Mesendoderm (in vitro differentiated cells): ENCODE data around the gene COL18A1.
A peak's percentile ranks its signal among the peaks of the same experiment; 100 is the strongest.

Experiments
- DNase-seq: peaks from one replicate; pipeline ENCODE4 v3.0.0; 2013
- H2AK5ac ChIP-seq: 2 replicates; pipeline ENCODE4 v1.6.1; 2013; ENCODE audit warnings: low read length, inconsistent platforms
- H2BK120ac ChIP-seq: 2 replicates; pipeline ENCODE4 v1.6.1; 2013; ENCODE audit warnings: low read depth, mild to moderate bottlenecking, low read length, moderate library complexity, mixed read lengths
- H2BK15ac ChIP-seq: replicated peaks from 2 replicates; pipeline ENCODE4 v1.6.1; 2013; ENCODE audit warnings: low read depth, mild to moderate bottlenecking, moderate library complexity
- H2BK5ac ChIP-seq: 2 replicates; pipeline ENCODE4 v1.6.1; 2013; ENCODE audit warnings: low read length, inconsistent platforms
- H3K18ac ChIP-seq: 2 replicates; pipeline ENCODE4 v1.6.1; 2013; ENCODE audit warnings: mild to moderate bottlenecking, low read length, mixed read lengths
- H3K23ac ChIP-seq: one replicate; pipeline ENCODE4 v1.6.1; 2013; ENCODE audit warnings: low read length
- H3K27ac ChIP-seq: 2 replicates; pipeline ENCODE4 v1.5.1; 2013; ENCODE audit warnings: low read depth, mild to moderate bottlenecking, inconsistent platforms, low read length, moderate library complexity
- H3K27me3 ChIP-seq: 2 replicates; pipeline ENCODE4 v1.6.1; 2013; ENCODE audit warnings: low read length, control low read depth, mild to moderate bottlenecking, inconsistent platforms; ENCODE audit not compliant: insufficient read depth, poor library complexity
- H3K36me3 ChIP-seq: 2 replicates; pipeline ENCODE4 v1.6.1; 2013; ENCODE audit warnings: low read length, inconsistent platforms; ENCODE audit not compliant: control insufficient read depth, insufficient read depth
- H3K4ac ChIP-seq: one replicate; pipeline ENCODE4 v1.6.1; 2013; ENCODE audit warnings: low read depth, mild to moderate bottlenecking, low read length, moderate library complexity
- H3K4me1 ChIP-seq: 2 replicates; pipeline ENCODE4 v1.6.1; 2013; ENCODE audit warnings: low read depth, low read length, inconsistent platforms; ENCODE audit not compliant: control insufficient read depth
- H3K4me2 ChIP-seq: 2 replicates; pipeline ENCODE4 v1.6.1; 2013; ENCODE audit warnings: low read length
- H3K4me3 ChIP-seq: 2 replicates; pipeline ENCODE4 v1.5.1; 2013; ENCODE audit warnings: mild to moderate bottlenecking, low read length
- H3K56ac ChIP-seq: one replicate; pipeline ENCODE4 v1.6.1; 2013; ENCODE audit warnings: low read length
- H3K79me1 ChIP-seq: 2 replicates; pipeline ENCODE4 v1.6.1; 2013; ENCODE audit warnings: low read length, inconsistent platforms
- H3K79me2 ChIP-seq: 2 replicates; pipeline ENCODE4 v1.6.1; 2013; ENCODE audit warnings: mild to moderate bottlenecking, low read length; ENCODE audit not compliant: control insufficient read depth, insufficient read depth
- H3K9ac ChIP-seq: 2 replicates; pipeline ENCODE4 v1.6.1; 2013; ENCODE audit warnings: low read length, inconsistent platforms
- H4K5ac ChIP-seq: one replicate; pipeline ENCODE4 v1.6.1; 2013; ENCODE audit warnings: low read length
- H4K8ac ChIP-seq: one replicate; pipeline ENCODE4 v1.6.1; 2013; ENCODE audit warnings: low read depth, mild to moderate bottlenecking, control low read depth, low read length, moderate library complexity
- WGBS: extraction: QIAGEN DNeasy Blood & Tissue Kit; methylation state at CpG from one replicate; pipeline ENCODE4 v1.1.7; 2013; ENCODE audit warnings: low lambda C conversion rate, missing lambda C conversion rate; ENCODE audit not compliant: insufficient coverage; ENCODE audit errors: extremely low coverage; 5-methylcytosine and 5-hydroxymethylcytosine counted together

The COL18A1 gene

GRCh38 chr21:45421071-45421845 is 16.3 kb downstream of the COL18A1 start:
- Histone ChIP-seq H3K4ac (no peak overlapping the region), H3K27me3 (no peaks in the 10 kb centered on the region), H3K4me3 (no peak overlapping the region), H2BK120ac (no peak overlapping the region), H3K79me1 (peaks cover 18% of the 10 kb centered on the region), H4K8ac (no peak overlapping the region), H4K5ac (no peak overlapping the region), H3K27ac (no peak overlapping the region), H3K18ac (no peak overlapping the region), H3K79me2 (peaks cover 89% of the 10 kb centered on the region), H2BK15ac (no peak overlapping the region), H3K23ac (no peak overlapping the region), H2AK5ac (no peak overlapping the region), H3K4me2 (no peak overlapping the region), H3K36me3 (peaks cover 3% of the 10 kb centered on the region), H3K56ac (no peak overlapping the region), H3K9ac (no peak overlapping the region), H2BK5ac (no peak overlapping the region), H3K4me1 (no peaks in the 10 kb centered on the region)
- WGBS: no CpG with 5 or more reads among the region's 25 CpGs
- DNase-seq: no peak

DNA sequence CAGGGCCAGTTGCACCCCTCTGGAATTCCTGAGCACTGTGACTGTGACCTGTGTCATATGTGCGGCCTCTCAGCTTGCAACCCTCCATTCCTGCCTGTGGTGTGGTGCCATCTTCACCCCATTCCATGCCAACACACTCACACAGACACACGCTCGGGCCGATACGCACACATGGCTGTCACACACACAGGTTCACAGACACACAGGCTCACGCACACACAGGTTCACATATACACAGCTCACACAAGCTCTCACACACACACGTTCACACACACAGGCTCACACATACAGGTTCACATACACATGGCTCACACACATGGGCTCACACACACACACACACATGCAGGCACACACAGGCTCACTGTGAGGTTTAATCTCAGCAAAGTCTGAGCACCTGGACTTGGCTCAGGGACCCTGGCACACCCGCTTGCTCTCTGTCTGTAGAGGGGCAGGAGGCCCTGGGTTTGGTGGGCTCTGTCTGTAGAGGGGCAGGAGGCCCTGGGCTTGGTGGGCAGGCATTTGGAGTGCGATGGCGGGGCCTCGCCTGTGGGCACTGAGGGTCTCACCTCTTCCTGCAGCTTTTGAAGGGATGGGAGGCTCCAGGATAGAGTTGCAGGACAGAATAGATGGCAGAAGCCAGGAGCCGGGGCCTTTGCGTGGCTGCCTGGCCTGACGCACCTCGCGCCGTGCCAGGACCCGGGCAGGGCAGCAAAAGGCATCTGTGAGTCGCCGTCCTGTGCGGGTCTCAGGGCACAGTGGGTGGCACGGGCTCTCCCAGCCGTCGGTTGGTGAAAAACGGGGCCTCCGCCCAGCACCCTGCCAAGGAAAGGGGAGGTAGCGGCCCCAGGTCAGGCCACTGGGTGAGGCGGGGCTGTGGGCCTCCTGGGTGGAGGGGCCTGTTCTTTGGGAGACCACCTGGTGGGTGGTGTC is 17.1 kb downstream of the COL18A1 start:
- H3K18ac ChIP-seq: no peak overlapping the region
- H2AK5ac ChIP-seq: no peak overlapping the region
- WGBS: no CpG with 5 or more reads among the region's 28 CpGs
- no peak overlapping the region for H4K5ac ChIP-seq
- H3K27me3 ChIP-seq: no peaks in the 10 kb centered on the region
- H3K4me3 ChIP-seq: no peak overlapping the region
- no peak overlapping the region for H3K23ac ChIP-seq
- H4K8ac ChIP-seq: no peak overlapping the region
- no peak overlapping the region for H2BK15ac ChIP-seq
- no peak overlapping the region for H3K4ac ChIP-seq
- no peaks in the 10 kb centered on the region for H3K4me1 ChIP-seq
- H3K27ac ChIP-seq: no peak overlapping the region
- peaks cover 87% of the 10 kb centered on the region for H3K79me2 ChIP-seq
- no peak for DNase-seq
- peaks cover 3% of the 10 kb centered on the region for H3K36me3 ChIP-seq
- peak overlapping the region; percentile 44 for H3K56ac ChIP-seq
- H2BK120ac ChIP-seq: no peak overlapping the region
- no peak overlapping the region for H3K4me2 ChIP-seq
- H2BK5ac ChIP-seq: no peak overlapping the region
- no peak overlapping the region for H3K9ac ChIP-seq
- H3K79me1 ChIP-seq: peaks cover 18% of the 10 kb centered on the region

- no CpG with 5 or more reads among the region's 23 CpGs for WGBS
- no peak overlapping the region for H2BK15ac ChIP-seq
- H3K4me1 ChIP-seq: no peaks in the 10 kb centered on the region
- H4K5ac ChIP-seq: no peak overlapping the region
- H3K18ac ChIP-seq: no peak overlapping the region
- H3K36me3 ChIP-seq: peaks cover 3% of the 10 kb centered on the region
- peaks cover 85% of the 10 kb centered on the region for H3K79me2 ChIP-seq
- no peak overlapping the region for H4K8ac ChIP-seq
- no peak overlapping the region for H3K4me2 ChIP-seq
- H2AK5ac ChIP-seq: no peak overlapping the region
- no peaks in the 10 kb centered on the region for H3K27me3 ChIP-seq
- H3K9ac ChIP-seq: no peak overlapping the region
- no peak overlapping the region for H3K4ac ChIP-seq
- H3K56ac ChIP-seq: no peak overlapping the region
- H3K4me3 ChIP-seq: no peak overlapping the region
- no peak overlapping the region for H2BK120ac ChIP-seq
- H3K27ac ChIP-seq: no peak overlapping the region
- peak overlapping the region; percentile 66 for H3K23ac ChIP-seq
- H3K79me1 ChIP-seq: peaks cover 21% of the 10 kb centered on the region
- H2BK5ac ChIP-seq: no peak overlapping the region
- DNase-seq: no peak
Measured at GRCh38 chr21:45423201-45423955, 18.4 kb downstream of the COL18A1 start.

- no peak overlapping the region for H3K18ac ChIP-seq
- H2BK120ac ChIP-seq: no peak overlapping the region
- H3K79me2 ChIP-seq: peaks cover 83% of the 10 kb centered on the region
- H3K27ac ChIP-seq: no peak overlapping the region
- H3K4me1 ChIP-seq: no peaks in the 10 kb centered on the region
- H2AK5ac ChIP-seq: no peak overlapping the region
- H3K4me3 ChIP-seq: no peak overlapping the region
- H2BK5ac ChIP-seq: no peak overlapping the region
- no peak overlapping the region for H3K56ac ChIP-seq
- H4K8ac ChIP-seq: no peak overlapping the region
- H3K36me3 ChIP-seq: peaks cover 4% of the 10 kb centered on the region
- H3K9ac ChIP-seq: no peak overlapping the region
- no peak overlapping the region for H3K4me2 ChIP-seq
- no peak overlapping the region for H4K5ac ChIP-seq
- DNase-seq: no peak
- no CpG with 5 or more reads among the region's 32 CpGs for WGBS
- H3K79me1 ChIP-seq: peaks cover 22% of the 10 kb centered on the region
- H2BK15ac ChIP-seq: no peak overlapping the region
- H3K4ac ChIP-seq: no peak overlapping the region
- H3K23ac ChIP-seq: peak overlapping the region; percentile 66
- no peaks in the 10 kb centered on the region for H3K27me3 ChIP-seq
Measured at GRCh38 chr21:45423968-45424853, 19.2 kb downstream of the COL18A1 start.
